GM23338 (cell line): ENCODE measurements around the gene MR1. TPM values are rescaled to one million over a fixed set of nuclear protein-coding genes. Genes with fewer than 3 reads are reported as not detected.

Experiments used
- ATAC-seq: fragments of 200-7000 bp; cut with Tn5 transposase; 3 replicates; pipeline ENCODE4 v1.9.1; 2020
- DNase-seq: peaks from one replicate; pipeline ENCODE4 v3.0.0-alpha.2; 2015; ENCODE audit warnings: low spot score
- H2AFZ ChIP-seq: fragments of 200-600 bp; sonication (generic); 2 replicates; pipeline ENCODE4 v1.8.0; 2016; ENCODE audit warnings: antibody characterized with exemption, mild to moderate bottlenecking, moderate library complexity
- H3F3A ChIP-seq: fragments of 200-600 bp; sonication (generic); replicated peaks from 2 replicates; pipeline ENCODE4 v1.8.0; 2017; ENCODE audit warnings: antibody characterized with exemption, mixed run types, low read depth
- H3K27ac ChIP-seq: fragments of 200-600 bp; sonication (generic); 2 replicates; pipeline ENCODE4 v1.6.1; 2016; ENCODE audit warnings: low read depth
- H3K27me3 ChIP-seq: fragments of 200-600 bp; sonication (generic); 2 replicates; pipeline ENCODE4 v1.8.0; 2016; ENCODE audit warnings: mild to moderate bottlenecking, mixed run types, moderate library complexity; ENCODE audit not compliant: insufficient read depth
- H3K36me3 ChIP-seq: fragments of 200-600 bp; sonication (generic); 2 replicates; pipeline ENCODE4 v1.8.0; 2016; ENCODE audit warnings: mild to moderate bottlenecking; ENCODE audit not compliant: insufficient read depth
- H3K4me1 ChIP-seq: fragments of 200-600 bp; sonication (generic); 2 replicates; pipeline ENCODE4 v1.8.0; 2016; ENCODE audit warnings: mild to moderate bottlenecking, moderate library complexity; ENCODE audit not compliant: insufficient read depth
- H3K4me2 ChIP-seq: fragments of 200-600 bp; sonication (generic); 2 replicates; pipeline ENCODE4 v1.7.1; 2017; ENCODE audit warnings: mixed run types
- H3K4me3 ChIP-seq: fragments of 200-600 bp; sonication (generic); 2 replicates; pipeline ENCODE4 v1.6.1; 2016; ENCODE audit warnings: mixed run types
- H3K79me2 ChIP-seq: fragments of 200-600 bp; sonication (generic); replicated peaks from 2 replicates; pipeline ENCODE4 v1.8.0; 2017; ENCODE audit warnings: mild to moderate bottlenecking; ENCODE audit not compliant: insufficient read depth
- H3K9me2 ChIP-seq: fragments of 200-600 bp; sonication (generic); 2 replicates; pipeline ENCODE4 v1.8.0; 2017; ENCODE audit not compliant: insufficient read depth
- H4K20me1 ChIP-seq: fragments of 200-600 bp; sonication (generic); replicated peaks from 2 replicates; pipeline ENCODE4 v1.8.0; 2017; ENCODE audit warnings: mild to moderate bottlenecking; ENCODE audit not compliant: insufficient read depth
- H3K27ac Mint-ChIP-seq: 2 replicates; pipeline ENCODE4 v1.8.0; 2020; ENCODE audit warnings: inconsistent platforms, mild to moderate bottlenecking, moderate library complexity, mixed read lengths
- H3K27me3 Mint-ChIP-seq: 3 replicates; pipeline ENCODE4 v1.8.0; 2022; ENCODE audit warnings: low read depth, mild to moderate bottlenecking, moderate library complexity, mixed read lengths, inconsistent platforms; ENCODE audit not compliant: insufficient read depth, poor library complexity
- H3K36me3 Mint-ChIP-seq: 3 replicates; pipeline ENCODE4 v1.8.0; 2021; ENCODE audit warnings: low read depth, mild to moderate bottlenecking, inconsistent platforms, moderate library complexity, mixed read lengths
- H3K4me1 Mint-ChIP-seq: 3 replicates; pipeline ENCODE4 v1.8.0; 2020; ENCODE audit warnings: mild to moderate bottlenecking, inconsistent platforms, mixed read lengths
- H3K4me3 Mint-ChIP-seq: 3 replicates; pipeline ENCODE4 v1.8.0; 2021; ENCODE audit warnings: moderate library complexity, mild to moderate bottlenecking, inconsistent platforms, mixed read lengths
- H3K9me3 Mint-ChIP-seq: 3 replicates; pipeline ENCODE4 v1.8.0; 2020; ENCODE audit warnings: moderate library complexity, mild to moderate bottlenecking, inconsistent platforms, mixed read lengths
- CREB1 ChIP-seq: fragments of 250-450 bp; sonication (Bioruptor Pico); IDR thresholded peaks from 2 replicates; pipeline ENCODE4 v1.5.0; 2020; ENCODE audit warnings: low read depth, mild to moderate bottlenecking, moderate library complexity
- CTCF ChIP-seq, 2 experiments: fragments of 200-600 bp in 1 of 2; sonication (generic) in 1 of 2; conservative IDR thresholded peaks; 2 replicates each; pipeline versions ENCODE4 v1.5.1 to v1.6.1; 2016 to 2017; ENCODE audit warnings: antibody characterized with exemption in 2 of 2, low read depth in 2 of 2, mild to moderate bottlenecking in 2 of 2, moderate library complexity in 1 of 2
- ETS1 ChIP-seq: IDR thresholded peaks from 2 replicates; pipeline ENCODE4 v1.6.1; 2016; ENCODE audit warnings: antibody characterized with exemption
- EZH2 ChIP-seq: fragments of 200-600 bp; sonication (generic); IDR thresholded peaks from one replicate; pipeline ENCODE4 v1.8.0; 2017; ENCODE audit warnings: antibody characterized with exemption, mild to moderate bottlenecking, low read depth; ENCODE audit not compliant: unreplicated experiment
- EZH2phosphoT487 ChIP-seq: fragments of 200-600 bp; sonication (generic); IDR thresholded peaks from one replicate; pipeline ENCODE4 v1.8.1; 2018; ENCODE audit warnings: antibody characterized with exemption; ENCODE audit not compliant: unreplicated experiment
- JUNB ChIP-seq: IDR thresholded peaks from one replicate; pipeline ENCODE4 v1.6.1; 2016; ENCODE audit warnings: antibody characterized with exemption; ENCODE audit not compliant: unreplicated experiment
- NANOG ChIP-seq: IDR thresholded peaks from 2 replicates; pipeline ENCODE4 v1.6.1; 2016; ENCODE audit warnings: antibody characterized with exemption, borderline replicate concordance
- POLR2AphosphoS5 ChIP-seq: IDR thresholded peaks from 2 replicates; pipeline ENCODE4 v1.6.1; 2016; ENCODE audit warnings: antibody characterized with exemption, low read depth
- REST ChIP-seq: IDR thresholded peaks from one replicate; pipeline ENCODE4 v1.6.1; 2018; ENCODE audit warnings: antibody characterized with exemption; ENCODE audit not compliant: unreplicated experiment
- STAT1 ChIP-seq: IDR thresholded peaks from one replicate; pipeline ENCODE4 v1.6.1; 2016; ENCODE audit warnings: antibody characterized with exemption; ENCODE audit not compliant: unreplicated experiment
- ZNF114 ChIP-seq: fragments of 250-450 bp; sonication (Bioruptor Pico); IDR thresholded peaks from 2 replicates; pipeline ENCODE4 v1.5.0; 2020; ENCODE audit warnings: mild to moderate bottlenecking, moderate library complexity
- ZNF331 ChIP-seq: fragments of 250-450 bp; sonication (Bioruptor Pico); IDR thresholded peaks from 2 replicates; pipeline ENCODE4 v1.5.0; 2020; ENCODE audit warnings: low read depth, mild to moderate bottlenecking, moderate library complexity
- ZNF462 ChIP-seq: fragments of 250-450 bp; sonication (Bioruptor Pico); IDR thresholded peaks from 2 replicates; pipeline ENCODE4 v1.5.0; 2020; ENCODE audit warnings: mild to moderate bottlenecking, moderate library complexity
- polyA plus RNA-seq: library from polyadenylated mRNA; unstranded; fragments of >200 nt; fragmentation: Nextera tagmentation; extraction: Ambion mirVana; gene quantifications from 2 replicates; pipeline ENCODE4 v1.2.1, GENCODE V29; 2016
- total RNA-seq: library from RNA; depleted of rRNA; stranded (reverse); fragments of >200 nt; shearing (Covaris generic); gene quantifications from 2 replicates; pipeline ENCODE4 v1.2.3, GENCODE V29; 2014

The MR1 gene
- total and polyA plus RNA-seq, 2 experiments from 2014 or later = 0.18 TPM; not detected in 1

- no peaks in the 10 kb centered on the region for H4K20me1 ChIP-seq
- H3K4me2 ChIP-seq = 0 out of 2 replicates have a peak overlapping the region, but pooled peaks have one; percentile 43
- Mint-ChIP-seq H3K4me3 (no peak overlapping the region), H3K36me3 (no peaks in the 10 kb centered on the region; the same call in 2 of the 3 replicates), H3K9me3 (peaks cover 4% of the 10 kb centered on the region), H3K27me3 (no peaks in the 10 kb centered on the region), H3K4me1 (peaks cover 8% of the 10 kb centered on the region; the same call in 2 of the 3 replicates), H3K27ac (peak overlapping the region; percentile 74)
- H3K27ac ChIP-seq = no peak overlapping the region
- no peaks in the 10 kb centered on the region for H3K79me2 ChIP-seq
- ATAC-seq (no peak), DNase-seq (peak; percentile 32)
- H3F3A ChIP-seq = no peaks in the 10 kb centered on the region
- H3K4me1 ChIP-seq = peaks cover 4% of the 10 kb centered on the region; the same call in 1 of the 2 replicates
- TF ChIP-seq ETS1 = no peak
- no peak for TF ChIP-seq REST
- TF ChIP-seq JUNB = no peak
- no peak for TF ChIP-seq CREB1
- TF ChIP-seq ZNF462 = no peak
- no peak for TF ChIP-seq NANOG
- TF ChIP-seq STAT1 = no peak
- no peak for TF ChIP-seq CTCF (conservative IDR thresholded peaks at IDR 0.05; ENCODE audit: low read depth in 2 of 2)
- TF ChIP-seq ZNF114 (CRISPR knock-in tag) = no peak
- no peak for TF ChIP-seq ZNF331
- TF ChIP-seq EZH2 = no peak
- TF ChIP-seq EZH2phosphoT487 = no peak
- TF ChIP-seq POLR2AphosphoS5 = no peak
- no peaks in the 10 kb centered on the region for H3K9me2 ChIP-seq
- H2AFZ ChIP-seq = peak overlapping the region; percentile 95
- no peak overlapping the region for H3K4me3 ChIP-seq
- no peaks in the 10 kb centered on the region for H3K27me3 ChIP-seq
- no peaks in the 10 kb centered on the region for H3K36me3 ChIP-seq
These were observed 9.5 kb downstream of the MR1 start for GRCh38 chr1:181043025-181043888.
